Kidney epithelial cell (primary cell): Measurements from ENCODE around the gene KIF5A. TPM values are rescaled to one million over a fixed set of nuclear protein-coding genes. Genes with fewer than 3 reads are reported as not detected.

Source experiments
- DNase-seq: peaks from one replicate; pipeline ENCODE4 v3.0.0-alpha.2; 2010; ENCODE audit warnings: low read depth
- H3K27me3 ChIP-seq: 2 replicates; pipeline ENCODE4 v1.6.0; 2011; ENCODE audit warnings: low read length; ENCODE audit not compliant: control insufficient read depth, insufficient read depth
- H3K36me3 ChIP-seq: 2 replicates; pipeline ENCODE4 v1.5.1; 2011; ENCODE audit warnings: low read length; ENCODE audit not compliant: control insufficient read depth, insufficient read depth
- H3K4me3 ChIP-seq: 2 replicates; pipeline ENCODE4 v1.5.1; 2011; ENCODE audit warnings: low read depth, mild to moderate bottlenecking, control low read depth, low read length
- total RNA-seq: library from RNA; depleted of rRNA; stranded (reverse); fragments of >200 nt; gene quantifications from 2 replicates; pipeline ENCODE4 v1.2.3, GENCODE V29; 2015
- TF ChIP-seq, protein P1 (sequence below): IDR thresholded peaks from 2 replicates; pipeline ENCODE4 v1.5.1; 2011; ENCODE audit warnings: mild to moderate bottlenecking, moderate library complexity, low read length, control low read depth, inconsistent platforms; ENCODE audit not compliant: insufficient read depth, poor library complexity, severe bottlenecking

The KIF5A gene
- total RNA-seq, 1 donor from 2014 or later: 1.9 TPM

DNA sequence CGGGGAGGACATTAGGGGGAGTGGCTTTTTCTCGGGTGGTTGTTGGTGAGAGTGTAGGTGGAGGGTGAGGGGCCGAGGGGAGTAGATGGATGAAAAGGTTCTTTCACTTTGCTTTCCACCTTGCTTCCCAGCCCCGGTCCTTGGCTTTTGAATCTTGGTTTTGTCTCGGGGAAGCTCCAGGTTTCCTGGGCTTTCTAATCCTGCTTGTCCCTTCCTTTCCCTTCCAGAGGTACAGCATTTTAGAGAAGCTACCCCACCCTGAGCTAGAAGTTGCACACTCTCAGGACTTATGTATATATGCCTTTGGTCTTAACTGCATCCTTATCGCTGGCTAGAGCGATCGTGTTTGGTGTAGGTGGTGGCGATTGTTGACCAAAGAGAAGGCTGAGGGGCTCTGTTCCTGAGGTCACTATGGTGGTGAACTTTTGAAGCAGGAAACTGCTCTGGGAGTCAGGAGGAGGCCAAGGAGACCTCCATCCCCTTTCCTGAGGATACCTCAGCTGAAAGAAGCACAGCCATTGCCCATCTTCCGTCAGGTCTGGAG, 42.0 kb downstream of the KIF5A start:
- H3K4me3 ChIP-seq: peak overlapping the region; percentile 96
- DNase-seq: no peak
- TF ChIP-seq, protein P1, sequence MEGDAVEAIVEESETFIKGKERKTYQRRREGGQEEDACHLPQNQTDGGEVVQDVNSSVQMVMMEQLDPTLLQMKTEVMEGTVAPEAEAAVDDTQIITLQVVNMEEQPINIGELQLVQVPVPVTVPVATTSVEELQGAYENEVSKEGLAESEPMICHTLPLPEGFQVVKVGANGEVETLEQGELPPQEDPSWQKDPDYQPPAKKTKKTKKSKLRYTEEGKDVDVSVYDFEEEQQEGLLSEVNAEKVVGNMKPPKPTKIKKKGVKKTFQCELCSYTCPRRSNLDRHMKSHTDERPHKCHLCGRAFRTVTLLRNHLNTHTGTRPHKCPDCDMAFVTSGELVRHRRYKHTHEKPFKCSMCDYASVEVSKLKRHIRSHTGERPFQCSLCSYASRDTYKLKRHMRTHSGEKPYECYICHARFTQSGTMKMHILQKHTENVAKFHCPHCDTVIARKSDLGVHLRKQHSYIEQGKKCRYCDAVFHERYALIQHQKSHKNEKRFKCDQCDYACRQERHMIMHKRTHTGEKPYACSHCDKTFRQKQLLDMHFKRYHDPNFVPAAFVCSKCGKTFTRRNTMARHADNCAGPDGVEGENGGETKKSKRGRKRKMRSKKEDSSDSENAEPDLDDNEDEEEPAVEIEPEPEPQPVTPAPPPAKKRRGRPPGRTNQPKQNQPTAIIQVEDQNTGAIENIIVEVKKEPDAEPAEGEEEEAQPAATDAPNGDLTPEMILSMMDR: no peak
- no peaks in the 10 kb centered on the region for H3K27me3 ChIP-seq
- H3K36me3 ChIP-seq: peaks cover 1% of the 10 kb centered on the region

DNA sequence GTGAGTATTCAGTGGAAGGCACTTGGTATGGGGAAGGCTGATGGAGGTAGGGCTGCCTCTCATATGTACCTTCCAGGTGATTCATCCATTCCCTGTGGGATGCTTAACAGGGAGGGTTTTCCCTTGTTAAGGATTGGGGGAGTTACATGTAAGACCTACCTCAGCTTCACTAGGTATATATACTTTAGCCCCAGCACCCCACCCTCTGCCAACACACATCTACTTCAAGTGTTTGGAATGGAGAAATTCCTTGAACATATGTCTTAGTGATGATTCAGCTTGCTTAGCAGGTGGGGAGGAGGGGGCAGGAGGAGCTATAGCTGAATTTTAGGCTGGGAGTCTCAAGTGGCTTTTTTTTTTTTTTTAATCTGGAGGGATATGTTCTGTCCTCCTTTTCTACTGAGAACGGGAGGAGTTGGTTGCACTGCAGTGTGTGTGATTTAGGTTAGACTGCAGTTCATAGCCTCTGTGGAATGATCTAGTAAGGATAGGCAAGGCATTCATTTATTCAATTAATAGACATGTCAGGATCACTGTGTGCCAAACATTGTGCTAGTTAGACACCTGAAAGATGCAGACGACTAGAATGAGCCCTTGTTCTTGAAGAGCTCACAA, 42.8 kb downstream of the KIF5A start:
- Histone ChIP-seq H3K36me3 (peaks cover 2% of the 10 kb centered on the region), H3K4me3 (no peak overlapping the region), H3K27me3 (no peaks in the 10 kb centered on the region)
- DNase-seq: no peak
- TF ChIP-seq, protein P1: no peak

DNA sequence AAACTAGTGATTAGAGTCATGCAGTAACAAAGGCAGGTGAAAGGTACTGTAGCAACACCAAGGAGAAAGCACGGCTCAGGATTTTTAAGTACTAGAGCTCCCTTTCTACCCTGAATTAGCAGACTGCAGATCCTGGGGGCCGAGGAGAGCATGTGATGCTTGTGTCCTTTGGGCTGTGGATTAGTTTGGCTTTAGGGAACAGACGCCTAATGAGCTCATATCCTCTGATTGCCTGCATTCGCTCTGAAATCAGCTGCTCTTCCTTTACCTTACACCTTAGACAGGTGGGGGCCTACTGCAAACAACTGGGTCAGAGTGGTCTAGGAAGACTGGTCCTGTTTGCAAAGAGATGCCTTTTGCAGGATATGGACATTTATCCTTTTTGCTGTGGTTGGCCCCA, 43.3 kb downstream of the KIF5A start:
- TF ChIP-seq, protein P1: no peak
- no peak for DNase-seq
- Histone ChIP-seq H3K27me3 (no peaks in the 10 kb centered on the region), H3K36me3 (peaks cover 2% of the 10 kb centered on the region), H3K4me3 (no peak overlapping the region)

DNA sequence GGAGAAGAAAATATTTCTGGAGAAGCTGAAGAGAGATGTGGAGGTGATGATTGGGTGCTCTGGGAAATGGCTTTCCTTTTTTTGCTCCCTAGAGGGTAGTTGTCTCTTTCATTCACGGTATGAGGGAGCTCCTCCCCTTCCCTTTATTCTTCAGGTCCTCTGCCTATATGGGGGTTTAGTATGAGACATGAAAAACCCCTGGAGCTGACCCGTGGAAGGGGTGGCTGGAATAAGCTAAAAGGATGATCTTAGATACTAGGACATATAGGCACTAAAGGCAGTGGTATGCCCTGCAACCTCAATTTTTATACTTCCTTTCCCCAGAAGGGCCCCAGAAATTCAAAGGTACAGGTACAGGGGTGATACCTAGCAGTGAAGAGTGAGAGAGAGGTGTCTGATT, 50.6 kb downstream of the KIF5A start:
- Histone ChIP-seq H3K36me3 (peaks cover 2% of the 10 kb centered on the region), H3K4me3 (no peak overlapping the region), H3K27me3 (no peaks in the 10 kb centered on the region)
- TF ChIP-seq, protein P1: no peak
- no peak for DNase-seq

DNA sequence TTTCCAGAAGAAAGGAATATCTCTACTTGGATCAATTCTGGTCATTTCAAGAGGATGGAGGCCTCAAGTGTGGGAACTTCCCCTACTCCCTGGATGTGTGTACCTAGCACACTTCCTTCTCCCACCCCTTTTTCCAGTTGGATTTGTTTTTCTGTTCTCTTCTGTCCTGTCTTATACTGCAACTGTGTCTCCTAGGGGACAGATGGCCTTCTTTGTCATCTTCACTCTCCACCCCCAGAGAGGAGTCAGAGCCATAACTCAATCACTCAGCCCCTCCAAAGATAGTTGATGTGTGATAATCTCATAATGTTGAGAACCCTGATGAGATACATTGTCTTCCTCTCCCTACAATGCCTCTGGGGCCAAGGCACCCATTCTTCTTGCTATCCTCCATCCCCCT, 52.7 kb downstream of the KIF5A start:
- TF ChIP-seq, protein P1: no peak

DNA sequence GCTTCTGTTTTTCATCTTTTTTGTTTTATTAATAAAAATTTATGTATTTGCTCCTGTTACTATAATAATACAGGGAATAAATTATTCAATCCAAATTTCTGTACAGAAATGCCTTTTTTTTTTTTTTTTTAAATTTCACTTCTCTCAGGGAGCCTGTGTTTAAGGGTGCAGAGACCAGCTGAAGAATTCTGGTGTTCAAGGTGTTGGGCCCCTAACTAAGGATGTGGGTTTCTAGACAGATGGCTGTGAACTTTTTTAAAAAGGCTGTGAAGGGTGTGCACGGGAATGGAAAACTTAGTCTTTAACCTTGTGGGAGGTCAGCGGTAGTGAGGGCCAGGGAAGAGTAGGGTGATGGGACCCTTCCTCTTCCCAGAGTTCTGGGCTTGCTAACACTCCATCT, 53.5 kb downstream of the KIF5A start:
- Histone ChIP-seq H3K36me3 (no peaks in the 10 kb centered on the region), H3K4me3 (no peak overlapping the region), H3K27me3 (no peaks in the 10 kb centered on the region)
- TF ChIP-seq, protein P1: no peak
- DNase-seq: no peak

More for the DNA sequence above, 52.7 kb downstream of the KIF5A start:
- Histone ChIP-seq H3K4me3 (no peak overlapping the region), H3K36me3 (no peaks in the 10 kb centered on the region), H3K27me3 (no peaks in the 10 kb centered on the region)
- DNase-seq: no peak
